Stimulated activated CD4-positive, alpha-beta T cell treated with anti-CD3 and anti-CD28 coated beads, TNF-alpha, amount 100 ng/mL, for 1 hour (primary cell): ENCODE data around the gene HRC.
"Not testable (repeated sequence)": the region's sequence is repeated elsewhere in the genome, so short reads cannot be mapped to it uniquely, and the experiment has no call there.

Source experiments
- DNase-seq, 3 donors: peaks; one replicate each; pipeline ENCODE4 v3.0.0-alpha.2; 2020; ENCODE audit warnings: low read depth in 3 of 3, low spot score in 1 of 3

The HRC gene, protein sequence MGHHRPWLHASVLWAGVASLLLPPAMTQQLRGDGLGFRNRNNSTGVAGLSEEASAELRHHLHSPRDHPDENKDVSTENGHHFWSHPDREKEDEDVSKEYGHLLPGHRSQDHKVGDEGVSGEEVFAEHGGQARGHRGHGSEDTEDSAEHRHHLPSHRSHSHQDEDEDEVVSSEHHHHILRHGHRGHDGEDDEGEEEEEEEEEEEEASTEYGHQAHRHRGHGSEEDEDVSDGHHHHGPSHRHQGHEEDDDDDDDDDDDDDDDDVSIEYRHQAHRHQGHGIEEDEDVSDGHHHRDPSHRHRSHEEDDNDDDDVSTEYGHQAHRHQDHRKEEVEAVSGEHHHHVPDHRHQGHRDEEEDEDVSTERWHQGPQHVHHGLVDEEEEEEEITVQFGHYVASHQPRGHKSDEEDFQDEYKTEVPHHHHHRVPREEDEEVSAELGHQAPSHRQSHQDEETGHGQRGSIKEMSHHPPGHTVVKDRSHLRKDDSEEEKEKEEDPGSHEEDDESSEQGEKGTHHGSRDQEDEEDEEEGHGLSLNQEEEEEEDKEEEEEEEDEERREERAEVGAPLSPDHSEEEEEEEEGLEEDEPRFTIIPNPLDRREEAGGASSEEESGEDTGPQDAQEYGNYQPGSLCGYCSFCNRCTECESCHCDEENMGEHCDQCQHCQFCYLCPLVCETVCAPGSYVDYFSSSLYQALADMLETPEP

DNA sequence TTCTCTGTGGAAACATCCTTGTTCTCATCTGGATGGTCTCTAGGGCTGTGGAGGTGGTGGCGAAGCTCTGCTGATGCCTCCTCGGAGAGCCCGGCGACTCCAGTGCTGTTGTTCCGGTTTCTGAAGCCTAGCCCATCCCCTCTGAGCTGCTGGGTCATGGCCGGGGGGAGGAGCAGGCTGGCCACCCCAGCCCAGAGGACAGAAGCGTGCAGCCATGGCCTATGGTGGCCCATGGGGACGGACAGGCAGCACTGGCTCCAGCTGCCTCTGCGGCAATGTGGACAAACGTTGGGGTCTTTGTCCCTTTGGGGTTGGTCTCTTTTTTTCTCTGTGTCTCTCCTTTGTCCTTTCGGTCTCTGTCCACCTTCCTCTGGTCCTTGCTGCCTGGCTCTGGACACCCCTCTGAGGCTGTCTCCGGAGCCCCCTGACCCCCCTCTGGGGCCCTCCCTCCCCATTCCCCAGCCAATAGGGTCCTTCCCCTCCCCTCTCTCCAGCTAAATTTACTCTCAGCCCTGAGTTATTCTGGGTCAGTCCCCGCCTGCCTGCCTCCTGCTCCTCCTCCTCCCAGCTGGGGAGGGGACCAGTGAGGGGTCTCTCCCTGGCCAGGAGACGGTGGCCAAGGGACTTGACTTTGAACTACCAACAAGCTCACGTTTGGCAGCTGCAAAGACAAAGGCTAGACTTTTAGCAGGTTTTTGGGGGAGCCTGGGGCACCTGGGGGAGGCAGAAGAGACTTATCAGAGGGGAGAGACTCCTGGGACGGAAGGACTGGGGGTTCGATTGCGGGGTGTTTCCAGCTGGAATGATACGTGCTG lies at the start of gene HRC:
TSS of gene HRC (minus strand) at position 392 of the 815 bp plus-strand sequence. CDS start at position 233, 159 bp downstream.
- DNase-seq = no peak

DNA sequence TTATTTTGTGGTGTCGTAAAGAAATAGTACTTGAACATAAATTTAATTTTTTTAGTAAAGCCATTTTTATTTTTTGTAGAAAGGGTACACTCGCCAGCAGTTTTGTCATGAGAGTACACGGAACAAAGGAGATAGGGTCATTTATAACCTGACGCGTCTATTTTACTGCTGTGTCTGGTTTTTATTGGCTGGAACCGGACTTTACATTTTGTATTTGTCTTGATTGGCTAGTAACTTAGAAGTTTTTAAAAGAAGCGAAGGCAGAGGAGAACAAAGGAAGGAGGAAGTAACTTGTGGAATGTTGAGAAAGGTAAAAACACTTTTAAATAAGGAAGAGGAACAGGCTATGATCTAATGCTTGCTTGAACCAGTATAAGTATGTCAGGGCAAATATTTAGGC lies 45.8 kb upstream of the HRC start:
- DNase-seq = no peak

DNA sequence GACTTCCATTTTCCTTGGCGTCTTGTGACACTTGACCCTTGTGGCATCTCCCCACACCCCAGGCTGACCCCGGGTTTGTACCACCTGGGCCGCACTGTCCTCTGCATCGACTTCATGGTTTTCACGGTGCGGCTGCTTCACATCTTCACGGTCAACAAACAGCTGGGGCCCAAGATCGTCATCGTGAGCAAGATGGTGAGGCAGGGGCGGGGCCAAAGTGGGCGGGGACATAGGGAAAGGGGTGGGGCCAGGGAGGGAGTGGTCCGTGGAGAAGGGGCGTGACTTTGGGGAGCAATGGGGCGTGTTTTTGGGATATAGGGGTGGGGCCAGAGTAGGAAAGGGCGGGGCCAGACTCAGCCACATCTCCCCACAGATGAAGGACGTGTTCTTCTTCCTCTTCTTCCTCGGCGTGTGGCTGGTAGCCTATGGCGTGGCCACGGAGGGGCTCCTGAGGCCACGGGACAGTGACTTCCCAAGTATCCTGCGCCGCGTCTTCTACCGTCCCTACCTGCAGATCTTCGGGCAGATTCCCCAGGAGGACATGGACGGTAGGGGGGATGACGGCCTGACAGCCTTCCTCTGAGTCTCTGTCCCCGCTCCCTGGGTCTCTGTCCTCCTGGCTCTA lies 45.2 kb upstream of the HRC start:
- DNase-seq = no peak

DNA sequence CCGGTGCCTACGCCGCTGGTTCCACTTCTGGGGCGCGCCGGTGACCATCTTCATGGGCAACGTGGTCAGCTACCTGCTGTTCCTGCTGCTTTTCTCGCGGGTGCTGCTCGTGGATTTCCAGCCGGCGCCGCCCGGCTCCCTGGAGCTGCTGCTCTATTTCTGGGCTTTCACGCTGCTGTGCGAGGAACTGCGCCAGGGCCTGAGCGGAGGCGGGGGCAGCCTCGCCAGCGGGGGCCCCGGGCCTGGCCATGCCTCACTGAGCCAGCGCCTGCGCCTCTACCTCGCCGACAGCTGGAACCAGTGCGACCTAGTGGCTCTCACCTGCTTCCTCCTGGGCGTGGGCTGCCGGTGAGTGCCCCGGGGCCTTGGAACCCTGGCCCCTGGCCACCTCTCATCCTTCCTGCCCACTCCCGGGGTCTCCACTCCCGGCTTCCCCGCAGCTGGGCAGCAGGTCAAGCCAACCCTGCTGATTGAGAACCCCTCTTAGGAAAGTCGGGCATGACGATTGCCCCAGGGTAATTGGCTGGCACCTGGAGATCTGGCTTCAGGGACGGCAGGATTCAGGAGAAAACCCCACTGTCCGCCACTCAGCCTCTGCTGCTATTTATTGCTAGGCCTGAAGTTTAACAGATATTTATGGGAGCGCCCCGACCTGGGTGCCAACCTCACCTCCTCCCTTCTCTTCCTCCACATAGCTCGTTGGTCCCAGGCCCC lies 41.5 kb upstream of the HRC start:
- DNase-seq = no peak

DNA sequence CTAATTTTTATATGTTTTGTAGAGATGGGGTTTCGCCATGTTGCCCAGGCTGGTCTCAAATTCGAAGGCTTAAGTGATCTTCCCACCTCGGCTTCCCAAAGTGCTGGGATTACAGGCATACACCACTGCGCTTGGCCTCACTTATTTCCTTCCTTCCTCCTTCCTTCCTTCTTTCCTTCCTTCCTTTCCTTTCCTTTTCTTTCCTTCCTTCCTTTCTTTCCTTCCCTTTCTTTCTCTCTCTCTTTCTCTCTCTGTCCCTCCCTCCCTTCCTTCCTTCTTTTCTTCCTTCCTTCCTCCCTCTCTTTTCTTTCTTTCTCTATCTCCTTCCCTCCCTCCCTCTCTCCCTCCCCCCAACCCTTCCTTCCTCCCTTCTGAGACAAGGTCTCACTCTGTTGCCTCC lies 39.2 kb upstream of the HRC start:
- DNase-seq = no peak

DNA sequence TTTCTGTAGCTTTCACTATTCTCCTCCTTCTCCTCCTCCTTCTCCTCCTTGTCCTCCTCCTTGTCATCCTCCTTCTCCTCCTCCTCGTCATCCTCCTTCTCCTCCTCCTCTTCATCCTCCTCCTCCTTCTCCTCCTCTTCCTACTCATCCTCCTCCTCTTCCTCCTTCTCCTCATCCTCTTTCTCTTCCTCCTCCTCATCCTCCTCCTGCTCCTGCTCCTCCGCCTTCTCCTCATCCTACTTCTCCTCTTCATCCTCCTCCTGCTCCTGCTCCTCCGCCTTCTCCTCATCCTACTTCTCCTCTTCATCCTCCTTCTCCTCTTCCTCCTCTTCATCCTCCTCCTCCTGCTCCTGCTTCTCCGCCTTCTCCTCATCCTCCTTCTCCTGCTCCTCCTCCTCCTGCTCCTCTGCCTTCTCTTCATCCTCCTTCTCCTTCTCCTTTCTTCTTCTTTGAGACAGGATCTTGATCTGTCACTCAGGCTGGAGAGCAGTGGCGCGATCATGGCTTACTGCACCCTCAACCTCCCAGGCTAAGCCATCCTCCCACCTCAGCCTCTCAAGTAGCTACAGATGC lies 38.7 kb upstream of the HRC start:
- DNase-seq = no peak

DNA sequence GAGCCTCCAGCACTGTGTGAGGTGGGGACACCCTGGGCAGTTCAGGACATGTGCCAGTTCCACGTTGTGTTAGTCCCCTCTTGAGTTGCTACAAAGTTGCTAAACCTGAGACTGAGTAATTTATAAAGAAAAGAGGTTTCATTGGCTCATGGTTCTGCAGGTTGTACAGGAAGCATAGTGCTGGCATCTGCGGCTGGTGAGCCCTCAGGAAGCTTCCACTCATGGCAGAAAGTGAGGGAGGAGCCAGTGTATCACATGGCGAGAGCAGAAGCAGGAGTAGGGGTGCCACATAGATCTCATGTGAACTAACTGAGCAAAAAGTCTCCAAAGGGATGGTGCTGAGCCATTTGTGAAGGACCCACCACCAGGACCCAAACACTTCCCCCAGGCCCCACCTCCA lies 35.6 kb upstream of the HRC start:
- no peak for DNase-seq

DNA sequence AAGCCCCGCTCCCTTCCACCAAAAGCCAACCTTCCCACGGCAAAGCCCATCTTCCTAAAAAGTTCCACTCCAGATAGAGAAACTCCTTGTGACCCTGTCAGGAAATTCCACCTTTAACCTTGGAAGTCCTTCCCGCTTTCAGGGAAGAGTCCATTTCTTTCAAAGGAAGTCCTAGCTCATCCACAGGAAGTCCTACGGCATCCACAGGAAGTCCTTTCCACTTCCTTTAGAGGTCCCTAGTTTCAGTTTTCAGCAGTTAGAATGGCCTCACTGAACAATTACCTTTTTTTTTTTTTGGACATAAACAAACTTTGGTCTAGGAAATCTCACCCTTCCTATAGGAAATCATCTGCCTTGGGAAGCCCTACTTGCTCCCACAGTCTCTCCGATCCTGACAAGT lies 34.1 kb upstream of the HRC start:
- DNase-seq = no peak

DNA sequence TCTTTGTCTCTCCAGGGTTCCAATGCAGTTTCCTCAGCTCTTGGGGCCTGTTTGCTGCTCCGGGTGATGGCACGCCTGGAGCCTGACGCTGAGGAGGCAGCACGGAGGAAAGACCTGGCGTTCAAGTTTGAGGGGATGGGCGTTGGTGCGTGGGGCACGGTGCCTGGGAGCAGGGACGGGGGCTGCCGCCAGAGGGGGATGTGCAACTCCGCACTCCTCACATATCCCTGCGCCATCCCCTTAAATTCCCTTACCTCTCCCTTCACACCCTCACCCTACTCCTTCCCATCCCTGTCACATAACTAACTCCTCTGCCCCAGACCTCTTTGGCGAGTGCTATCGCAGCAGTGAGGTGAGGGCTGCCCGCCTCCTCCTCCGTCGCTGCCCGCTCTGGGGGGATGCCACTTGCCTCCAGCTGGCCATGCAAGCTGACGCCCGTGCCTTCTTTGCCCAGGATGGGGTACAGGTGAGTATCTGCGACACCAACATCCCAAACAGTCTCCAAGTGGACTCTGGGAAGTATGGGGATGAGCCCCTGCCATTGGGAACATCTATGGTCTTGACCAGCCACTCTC lies 33.5 kb upstream of the HRC start:
- DNase-seq = no peak

DNA sequence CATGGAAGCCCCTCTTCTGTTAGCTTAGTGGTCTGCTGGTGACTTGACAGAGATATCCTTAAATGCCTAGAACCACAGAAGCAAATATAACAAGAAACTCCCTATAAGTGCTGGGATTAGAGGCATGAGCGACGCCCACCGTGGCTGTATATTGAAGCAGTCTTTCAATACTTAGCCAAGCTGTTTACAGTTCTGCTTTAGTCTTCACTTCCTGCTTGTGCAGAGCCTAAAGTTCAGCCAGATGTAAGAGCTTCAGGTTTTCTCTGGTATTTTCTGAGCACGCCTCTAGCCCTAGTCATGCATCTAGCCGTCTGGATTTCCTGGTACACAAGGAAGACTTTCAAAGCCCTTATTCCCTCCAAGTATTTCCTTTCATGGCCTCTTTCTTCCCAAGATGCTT lies 30.9 kb upstream of the HRC start:
- DNase-seq = no peak

DNA sequence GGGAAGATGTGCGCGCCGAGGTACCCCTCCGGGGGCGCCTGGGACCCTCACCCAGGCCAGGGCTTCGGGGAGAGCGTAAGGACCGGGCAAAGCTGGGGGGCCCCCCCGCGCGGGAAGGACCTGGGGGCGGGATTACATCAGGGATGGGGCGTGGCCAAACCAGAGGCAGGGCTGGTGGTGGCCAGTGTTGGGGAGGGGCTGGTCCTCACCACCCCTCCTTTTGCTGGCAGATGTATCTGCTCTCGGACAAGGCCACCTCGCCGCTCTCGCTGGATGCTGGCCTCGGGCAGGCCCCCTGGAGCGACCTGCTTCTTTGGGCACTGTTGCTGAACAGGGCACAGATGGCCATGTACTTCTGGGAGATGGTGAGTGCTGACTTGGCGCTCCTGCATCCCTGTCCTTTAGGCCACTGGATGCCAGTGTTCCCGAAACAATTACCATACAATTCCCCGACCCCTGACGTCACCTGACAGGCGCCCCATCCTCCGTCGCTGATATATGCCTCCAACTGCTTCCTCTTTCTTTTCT lies 27.7 kb upstream of the HRC start:
- DNase-seq = no peak

DNA sequence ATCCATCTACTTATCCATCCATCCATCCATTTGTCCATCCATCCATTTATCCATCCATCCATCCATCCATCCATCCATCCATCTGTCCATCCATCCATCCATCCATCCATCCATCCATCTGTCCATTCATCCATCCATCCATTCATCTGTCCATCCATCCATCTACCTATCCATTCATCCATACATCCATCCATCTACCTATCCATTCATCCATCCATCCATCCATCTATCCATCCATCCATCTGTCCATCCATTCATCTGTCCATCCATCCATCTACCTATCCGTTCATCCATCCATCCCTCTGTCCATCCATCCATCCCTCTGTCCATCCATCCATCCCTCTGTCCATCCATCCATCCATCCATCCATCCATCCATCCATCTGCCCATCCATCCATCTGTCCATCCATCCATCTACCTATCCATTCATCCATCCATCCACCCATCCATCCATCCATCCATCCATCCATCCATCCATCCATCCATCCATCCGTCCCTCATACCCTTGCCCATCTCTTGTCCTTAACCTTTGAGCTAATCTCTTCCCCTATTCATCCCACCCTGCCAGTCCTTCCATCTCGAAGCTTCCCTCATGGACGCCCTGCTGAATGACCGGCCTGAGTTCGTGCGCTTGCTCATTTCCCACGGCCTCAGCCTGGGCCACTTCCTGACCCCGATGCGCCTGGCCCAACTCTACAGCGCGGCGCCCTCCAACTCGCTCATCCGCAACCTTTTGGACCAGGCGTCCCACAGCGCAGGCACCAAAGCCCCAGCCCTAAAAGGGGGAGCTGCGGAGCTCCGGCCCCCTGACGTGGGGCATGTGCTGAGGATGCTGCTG lies 27.0 kb upstream of the HRC start:
- DNase-seq = not testable (repeated sequence)

DNA sequence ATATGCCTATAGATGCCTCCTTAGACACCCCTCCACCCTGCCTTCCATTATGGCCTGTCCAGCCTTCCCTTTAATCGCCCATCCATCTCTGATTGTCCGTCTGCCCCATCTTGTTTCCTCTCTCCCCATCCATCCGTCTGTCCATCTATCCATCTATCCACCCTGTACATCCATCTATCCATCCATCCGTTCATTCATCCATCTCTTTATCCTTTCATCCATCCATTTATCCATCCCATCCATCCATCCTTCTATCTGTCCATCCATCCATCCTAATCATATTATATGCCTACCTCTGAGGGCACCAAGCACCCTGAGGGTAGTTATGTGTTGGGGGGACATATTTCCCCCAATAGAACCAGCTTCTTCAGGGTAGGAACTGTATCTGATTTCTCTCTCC lies 25.5 kb upstream of the HRC start:
- no peak for DNase-seq

DNA sequence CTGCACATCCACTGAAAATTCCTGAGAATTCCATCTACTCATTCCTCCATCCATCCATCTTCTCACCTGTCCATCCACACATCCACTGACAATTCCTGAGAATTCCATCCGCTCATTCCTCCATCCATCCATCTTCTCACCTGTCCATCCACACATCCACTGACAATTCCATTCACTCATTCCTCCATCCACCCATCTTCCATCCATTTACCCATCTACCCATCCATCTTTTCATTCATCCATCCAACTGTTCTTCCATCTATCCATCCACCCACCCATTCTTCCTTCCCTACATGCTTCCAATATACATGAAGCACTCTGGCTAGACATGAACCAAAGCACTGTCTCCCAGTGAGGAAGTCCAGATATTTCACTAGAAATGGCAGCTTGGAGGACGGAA lies 18.0 kb upstream of the HRC start:
- no peak for DNase-seq

DNA sequence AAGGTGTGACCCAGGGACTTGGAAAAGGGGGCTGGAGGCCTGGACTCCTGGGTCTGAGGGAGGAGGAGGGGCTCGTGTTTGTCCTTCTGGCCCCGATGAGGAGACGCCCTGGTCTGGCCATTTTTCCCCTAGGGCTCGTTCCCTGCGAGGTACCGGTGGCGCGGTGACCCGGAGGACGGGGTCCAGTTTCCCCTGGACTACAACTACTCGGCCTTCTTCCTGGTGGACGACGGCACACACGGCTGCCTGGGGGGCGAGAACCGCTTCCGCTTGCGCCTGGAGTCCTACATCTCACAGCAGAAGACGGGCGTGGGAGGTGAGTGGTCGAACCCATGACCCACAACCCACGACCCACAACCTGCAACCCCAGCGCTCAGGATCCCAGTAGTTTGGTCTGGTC lies 13.2 kb upstream of the HRC start:
- DNase-seq = no peak

DNA sequence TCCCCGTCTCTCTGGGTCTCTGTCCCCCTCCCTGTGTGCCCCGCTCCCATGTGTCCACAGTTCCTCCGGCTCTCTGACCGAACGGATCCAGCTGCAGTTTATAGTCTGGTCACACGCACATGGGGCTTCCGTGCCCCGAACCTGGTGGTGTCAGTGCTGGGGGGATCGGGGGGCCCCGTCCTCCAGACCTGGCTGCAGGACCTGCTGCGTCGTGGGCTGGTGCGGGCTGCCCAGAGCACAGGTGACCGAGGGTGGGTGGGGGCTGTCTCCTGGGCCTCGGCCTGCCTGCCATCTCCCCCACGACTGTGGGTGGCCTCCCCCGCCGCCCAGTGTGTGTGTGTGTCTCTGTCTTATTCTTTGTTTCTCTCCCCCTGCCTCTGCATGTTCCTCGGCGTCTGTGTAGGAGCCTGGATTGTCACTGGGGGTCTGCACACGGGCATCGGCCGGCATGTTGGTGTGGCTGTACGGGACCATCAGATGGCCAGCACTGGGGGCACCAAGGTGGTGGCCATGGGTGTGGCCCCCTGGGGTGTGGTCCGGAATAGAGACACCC lies 12.7 kb upstream of the HRC start:
- no peak for DNase-seq

DNA sequence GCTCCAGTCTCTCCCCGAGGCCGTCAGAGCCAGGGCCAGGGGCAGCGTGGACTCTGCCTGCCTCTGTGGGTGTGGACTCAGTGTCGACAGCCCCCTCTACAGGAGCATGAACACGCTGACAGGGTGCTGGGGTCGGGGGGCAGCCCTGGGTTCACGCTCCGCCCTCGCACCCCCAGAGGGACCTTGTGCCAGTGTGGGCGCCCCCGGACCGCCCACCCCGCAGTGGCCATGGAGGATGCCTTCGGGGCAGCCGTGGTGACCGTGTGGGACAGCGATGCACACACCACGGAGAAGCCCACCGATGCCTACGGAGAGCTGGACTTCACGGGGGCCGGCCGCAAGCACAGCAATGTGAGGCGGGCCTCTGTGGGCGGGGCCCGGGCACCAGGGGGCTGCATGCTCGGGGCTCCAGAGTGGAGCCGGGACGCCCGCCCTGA lies 10.7 kb upstream of the HRC start:
- no peak for DNase-seq

DNA sequence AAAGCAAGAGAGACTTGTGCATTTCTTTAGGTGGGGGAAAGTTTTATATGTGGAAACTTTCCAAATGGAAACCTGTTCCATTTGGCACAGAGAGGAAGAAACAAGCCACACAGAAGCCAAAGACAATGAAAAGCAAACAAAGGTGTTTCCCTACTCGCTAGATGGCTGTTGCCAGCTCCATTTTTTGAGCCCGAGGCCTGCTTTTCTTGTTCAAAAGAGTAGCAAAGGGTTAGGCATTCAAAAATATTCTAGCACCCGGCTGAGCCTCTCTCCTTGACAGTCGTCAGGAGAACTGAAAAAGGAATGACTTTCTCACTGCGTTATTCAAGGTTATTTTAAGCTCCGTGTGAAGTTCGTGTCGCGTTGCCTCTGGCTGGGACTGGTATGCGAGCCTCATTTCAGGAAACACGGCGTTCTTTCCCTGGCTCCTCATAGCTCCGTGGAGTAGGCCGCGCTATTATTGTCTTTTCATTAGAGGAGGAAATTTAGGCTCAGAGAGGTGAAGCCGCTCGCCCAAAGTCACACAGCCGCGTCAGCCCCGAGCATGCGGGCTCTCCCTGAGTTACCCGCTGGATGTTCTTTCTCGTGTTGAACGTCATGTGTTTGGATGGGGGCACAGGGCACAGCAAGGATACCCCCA lies 10.0 kb upstream of the HRC start:
- no peak for DNase-seq
